DMS 273 (cell line): ENCODE measurements around the gene XDH.

Source experiments
- DNase-seq: peaks from one replicate; lab custom pipeline; 2025; ENCODE audit not compliant: unreplicated experiment; lab: John Stamatoyannopoulos, UW

XDH gene

GRCh38 chr2:31366733-31367132 is 47.8 kb downstream of the XDH start:
- DNase-seq = no peak

- DNase-seq = no peak
These were observed 48.6 kb downstream of the XDH start for GRCh38 chr2:31365834-31366505.

- no peak for DNase-seq
These were observed 49.2 kb downstream of the XDH start for GRCh38 chr2:31365348-31365747.

GRCh38 chr2:31363956-31364750 is 50.4 kb downstream of the XDH start:
- DNase-seq = no peak

- DNase-seq = no peak
These were observed 52.0 kb downstream of the XDH start for GRCh38 chr2:31362581-31362980.

GRCh38 chr2:31359229-31359628 is 55.3 kb downstream of the XDH start:
- no peak for DNase-seq

- DNase-seq = peak; percentile 49
These were observed 59.7 kb downstream of the XDH start for GRCh38 chr2:31354837-31355236.

GRCh38 chr2:31353179-31353578 is 61.4 kb downstream of the XDH start:
- no peak for DNase-seq

- no peak for DNase-seq
These were observed 64.9 kb downstream of the XDH start for GRCh38 chr2:31349684-31350083.

GRCh38 chr2:31349160-31349559 is 65.4 kb downstream of the XDH start:
- no peak for DNase-seq

GRCh38 chr2:31348618-31349017 is 65.9 kb downstream of the XDH start:
- no peak for DNase-seq

- DNase-seq = no peak
These were observed 66.8 kb downstream of the XDH start for GRCh38 chr2:31347750-31348149.

- DNase-seq = no peak
These were observed 67.2 kb downstream of the XDH start for GRCh38 chr2:31347319-31347718.

GRCh38 chr2:31344447-31344846 is 70.1 kb downstream of the XDH start:
- no peak for DNase-seq

- no peak for DNase-seq
These were observed 73.2 kb downstream of the XDH start for GRCh38 chr2:31341351-31341750.

- DNase-seq = no peak
These were observed 74.8 kb downstream of the XDH start for GRCh38 chr2:31339696-31340095.

- DNase-seq = no peak
These were observed 76.7 kb downstream of the XDH start for GRCh38 chr2:31337860-31338259.

GRCh38 chr2:31337197-31337596 is 77.3 kb downstream of the XDH start:
- no peak for DNase-seq

GRCh38 chr2:31335921-31336585 is 78.5 kb downstream of the XDH start:
- no peak for DNase-seq

GRCh38 chr2:31334311-31335026 is 80.1 kb downstream of the XDH start:
- DNase-seq = no peak

GRCh38 chr2:31333527-31334183 is 80.9 kb downstream of the XDH start:
- peak; percentile 91 for DNase-seq
